HepG2 (cell line): ENCODE measurements around the gene WWC1. TPM values are rescaled to one million over a fixed set of nuclear protein-coding genes. Genes with fewer than 3 reads are reported as not detected.

Experiments used
- ATF1 ChIP-seq: IDR thresholded peaks from 2 replicates; pipeline ENCODE4 v1.6.1; 2016; ENCODE audit warnings: mild to moderate bottlenecking, control low read depth
- CAMTA2 ChIP-seq: sonication (generic); formaldehyde crosslinking; IDR thresholded peaks from 2 replicates; pipeline ENCODE4 v1.4.0; 2020; ENCODE audit warnings: mild to moderate bottlenecking, missing genetic modification reagents, borderline replicate concordance
- CBFB ChIP-seq: sonication (generic); formaldehyde crosslinking; IDR thresholded peaks from 2 replicates; pipeline ENCODE4 v1.4.0; 2020; ENCODE audit warnings: missing genetic modification reagents
- CC2D1A ChIP-seq: sonication (generic); formaldehyde crosslinking; IDR thresholded peaks from 2 replicates; pipeline ENCODE4 v1.8.1; 2023; ENCODE audit warnings: mild to moderate bottlenecking, missing genetic modification reagents
- HHEX ChIP-seq: IDR thresholded peaks from 2 replicates; pipeline ENCODE4 v1.6.1; 2016; ENCODE audit warnings: control low read depth
- MEIS1 ChIP-seq: sonication (generic); formaldehyde crosslinking; IDR thresholded peaks from 2 replicates; pipeline ENCODE4 v1.9.0; 2021; ENCODE audit warnings: mild to moderate bottlenecking, missing genetic modification reagents, moderate library complexity, borderline replicate concordance
- ONECUT2 ChIP-seq: sonication (generic); formaldehyde crosslinking; IDR thresholded peaks from 2 replicates; pipeline ENCODE4 v1.4.0; 2020; ENCODE audit warnings: missing genetic modification reagents
- PHF20 ChIP-seq: sonication (generic); formaldehyde crosslinking; IDR thresholded peaks from 2 replicates; pipeline ENCODE4 v1.5.0; 2020; ENCODE audit warnings: mild to moderate bottlenecking, missing genetic modification reagents
- PPARG ChIP-seq: conservative IDR thresholded peaks from 2 replicates; pipeline ENCODE4 v1.6.1; 2016; ENCODE audit warnings: missing biosample characterization, missing genetic modification reagents
- SIN3B ChIP-seq: fragments of 150-350 bp; IDR thresholded peaks from 2 replicates; pipeline ENCODE4 v1.6.1; 2014; ENCODE audit warnings: low read length
- TSC22D2 ChIP-seq: sonication (generic); formaldehyde crosslinking; IDR thresholded peaks from 2 replicates; pipeline ENCODE4 v1.5.1; 2020; ENCODE audit warnings: missing genetic modification reagents, mild to moderate bottlenecking, borderline replicate concordance
- XRCC5 ChIP-seq: fragments of 200-400 bp; formaldehyde crosslinking; optimal IDR thresholded peaks from 2 replicates; pipeline ENCODE3; 2017; ENCODE audit warnings: mild to moderate bottlenecking, low read length
- ZNF143 ChIP-seq: sonication (generic); formaldehyde crosslinking; IDR thresholded peaks from 2 replicates; pipeline ENCODE4 v1.4.0; 2020; ENCODE audit warnings: missing genetic modification reagents
- ZNF260 ChIP-seq: sonication (generic); formaldehyde crosslinking; IDR thresholded peaks from 2 replicates; pipeline ENCODE4 v1.4.0; 2020; ENCODE audit warnings: missing genetic modification reagents, low read depth, mild to moderate bottlenecking, borderline replicate concordance
- ZNF510 ChIP-seq: sonication (generic); formaldehyde crosslinking; IDR thresholded peaks from 2 replicates; pipeline ENCODE4 v1.4.0; 2020; ENCODE audit warnings: low read depth, mild to moderate bottlenecking, missing genetic modification reagents
- polyA plus RNA-seq, 8 experiments: library from polyadenylated mRNA; depleted of rRNA in 3 of 8; stranded (reverse) in 7 of 8; unstranded in 1 of 8; fragments of >200 nt; fragmentation: Illumina TruSeq in 4 of 8; extraction: Trizol in 4 of 8; gene quantifications; 2 replicates each; pipeline versions ENCODE4 v1.2.1 to v1.2.3, GENCODE V29; 2011 to 2016; ENCODE audit warnings: low read depth in 4 of 8, missing spikeins in 1 of 8, mixed read lengths in 1 of 8; ENCODE audit not compliant: insufficient read depth in 1 of 8
- total RNA-seq, 5 experiments: library from RNA; depleted of rRNA; stranded (reverse); fragments of >200 nt; fragmentation: Illumina TruSeq; extraction: Trizol; gene quantifications; 2 replicates each; pipeline ENCODE4 v1.2.3, GENCODE V29; 2016; ENCODE audit warnings: low read depth in 1 of 5
- TF ChIP-seq, protein P1 (sequence below): IDR thresholded peaks from 2 replicates; pipeline ENCODE4 v1.6.1; 2016; ENCODE audit warnings: missing compliant biosample characterization, missing genetic modification reagents, borderline replicate concordance
- TF ChIP-seq, protein P2 (sequence below): sonication (generic); formaldehyde crosslinking; IDR thresholded peaks from 2 replicates; pipeline ENCODE4 v1.9.0; 2021; ENCODE audit warnings: missing genetic modification reagents, borderline replicate concordance
- TF ChIP-seq, protein P3 (sequence below): sonication (generic); formaldehyde crosslinking; IDR thresholded peaks from 2 replicates; pipeline ENCODE4 v1.4.0; 2020; ENCODE audit warnings: missing genetic modification reagents
- TF ChIP-seq, protein P4 (sequence below), 2 experiments: IDR thresholded peaks; 2 replicates each; pipeline ENCODE4 v1.6.1; 2011 to 2012; ENCODE audit warnings: low read length in 2 of 2, borderline replicate concordance in 1 of 2, low read depth in 1 of 2, mild to moderate bottlenecking in 1 of 2, moderate library complexity in 1 of 2

The WWC1 gene
- total and polyA plus RNA-seq, 2 of the 13 experiments (the other 11 are each of a cell fraction or from before 2014, with no cell fraction given): 8.3 to 17.9 TPM

DNA sequence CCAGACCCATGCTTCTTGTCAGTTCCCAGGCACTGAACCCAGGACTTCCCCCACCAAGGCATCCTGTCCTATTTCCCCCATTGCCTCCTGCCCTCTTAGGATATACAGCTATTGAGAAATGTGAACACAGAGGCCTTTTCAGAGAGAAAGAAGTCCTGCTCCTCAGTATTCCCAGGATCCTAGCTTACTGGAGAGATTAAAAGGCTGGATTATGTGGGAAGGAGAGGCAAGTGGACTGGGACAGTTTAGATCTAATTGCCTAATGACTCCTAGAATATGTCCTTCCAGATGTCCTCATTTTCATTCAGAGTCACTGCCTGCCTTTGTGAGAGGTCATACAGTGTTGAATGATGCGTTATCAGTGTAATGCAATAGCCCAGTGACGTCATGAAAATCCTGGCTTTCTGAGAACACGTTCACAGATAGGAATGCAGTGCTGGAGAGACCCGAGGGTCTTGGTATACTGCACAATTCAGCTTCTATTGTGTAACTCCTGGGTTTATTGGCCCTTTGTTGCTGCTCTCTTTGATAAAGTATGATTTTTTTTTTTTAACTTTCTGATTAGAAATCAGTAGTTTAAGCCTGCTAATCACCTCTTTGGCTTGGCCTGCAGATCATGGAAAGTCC, 26.2 kb downstream of the WWC1 start (continued):
- TF ChIP-seq PHF20 (CRISPR knock-in tag) (no peak), SIN3B (no peak), PPARG (CRISPR knock-in tag) (no peak), ATF1 (CRISPR knock-in tag) (peak; percentile 63; the same call in 1 of the 2 replicates), TSC22D2 (CRISPR knock-in tag) (no peak), CAMTA2 (CRISPR knock-in tag) (no peak), ZNF143 (CRISPR knock-in tag) (no peak), CBFB (CRISPR knock-in tag) (no peak), HHEX (no peak), MEIS1 (CRISPR knock-in tag) (no peak), ZNF510 (CRISPR knock-in tag) (no peak), ZNF260 (CRISPR knock-in tag) (no peak), ONECUT2 (no peak), CC2D1A (CRISPR knock-in tag) (no peak), XRCC5 (no peak)
- TF ChIP-seq, protein P1, sequence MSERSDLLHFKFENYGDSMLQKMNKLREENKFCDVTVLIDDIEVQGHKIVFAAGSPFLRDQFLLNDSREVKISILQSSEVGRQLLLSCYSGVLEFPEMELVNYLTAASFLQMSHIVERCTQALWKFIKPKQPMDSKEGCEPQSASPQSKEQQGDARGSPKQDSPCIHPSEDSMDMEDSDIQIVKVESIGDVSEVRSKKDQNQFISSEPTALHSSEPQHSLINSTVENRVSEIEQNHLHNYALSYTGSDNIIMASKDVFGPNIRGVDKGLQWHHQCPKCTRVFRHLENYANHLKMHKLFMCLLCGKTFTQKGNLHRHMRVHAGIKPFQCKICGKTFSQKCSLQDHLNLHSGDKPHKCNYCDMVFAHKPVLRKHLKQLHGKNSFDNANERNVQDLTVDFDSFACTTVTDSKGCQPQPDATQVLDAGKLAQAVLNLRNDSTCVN (CRISPR knock-in tag): no peak
- TF ChIP-seq, protein P2, sequence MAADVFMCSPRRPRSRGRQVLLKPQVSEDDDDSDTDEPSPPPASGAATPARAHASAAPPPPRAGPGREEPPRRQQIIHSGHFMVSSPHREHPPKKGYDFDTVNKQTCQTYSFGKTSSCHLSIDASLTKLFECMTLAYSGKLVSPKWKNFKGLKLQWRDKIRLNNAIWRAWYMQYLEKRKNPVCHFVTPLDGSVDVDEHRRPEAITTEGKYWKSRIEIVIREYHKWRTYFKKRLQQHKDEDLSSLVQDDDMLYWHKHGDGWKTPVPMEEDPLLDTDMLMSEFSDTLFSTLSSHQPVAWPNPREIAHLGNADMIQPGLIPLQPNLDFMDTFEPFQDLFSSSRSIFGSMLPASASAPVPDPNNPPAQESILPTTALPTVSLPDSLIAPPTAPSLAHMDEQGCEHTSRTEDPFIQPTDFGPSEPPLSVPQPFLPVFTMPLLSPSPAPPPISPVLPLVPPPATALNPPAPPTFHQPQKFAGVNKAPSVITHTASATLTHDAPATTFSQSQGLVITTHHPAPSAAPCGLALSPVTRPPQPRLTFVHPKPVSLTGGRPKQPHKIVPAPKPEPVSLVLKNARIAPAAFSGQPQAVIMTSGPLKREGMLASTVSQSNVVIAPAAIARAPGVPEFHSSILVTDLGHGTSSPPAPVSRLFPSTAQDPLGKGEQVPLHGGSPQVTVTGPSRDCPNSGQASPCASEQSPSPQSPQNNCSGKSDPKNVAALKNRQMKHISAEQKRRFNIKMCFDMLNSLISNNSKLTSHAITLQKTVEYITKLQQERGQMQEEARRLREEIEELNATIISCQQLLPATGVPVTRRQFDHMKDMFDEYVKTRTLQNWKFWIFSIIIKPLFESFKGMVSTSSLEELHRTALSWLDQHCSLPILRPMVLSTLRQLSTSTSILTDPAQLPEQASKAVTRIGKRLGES (CRISPR knock-in tag): no peak
- TF ChIP-seq, protein P3, sequence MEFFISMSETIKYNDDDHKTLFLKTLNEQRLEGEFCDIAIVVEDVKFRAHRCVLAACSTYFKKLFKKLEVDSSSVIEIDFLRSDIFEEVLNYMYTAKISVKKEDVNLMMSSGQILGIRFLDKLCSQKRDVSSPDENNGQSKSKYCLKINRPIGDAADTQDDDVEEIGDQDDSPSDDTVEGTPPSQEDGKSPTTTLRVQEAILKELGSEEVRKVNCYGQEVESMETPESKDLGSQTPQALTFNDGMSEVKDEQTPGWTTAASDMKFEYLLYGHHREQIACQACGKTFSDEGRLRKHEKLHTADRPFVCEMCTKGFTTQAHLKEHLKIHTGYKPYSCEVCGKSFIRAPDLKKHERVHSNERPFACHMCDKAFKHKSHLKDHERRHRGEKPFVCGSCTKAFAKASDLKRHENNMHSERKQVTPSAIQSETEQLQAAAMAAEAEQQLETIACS (CRISPR knock-in tag): no peak
- TF ChIP-seq, protein P4, sequence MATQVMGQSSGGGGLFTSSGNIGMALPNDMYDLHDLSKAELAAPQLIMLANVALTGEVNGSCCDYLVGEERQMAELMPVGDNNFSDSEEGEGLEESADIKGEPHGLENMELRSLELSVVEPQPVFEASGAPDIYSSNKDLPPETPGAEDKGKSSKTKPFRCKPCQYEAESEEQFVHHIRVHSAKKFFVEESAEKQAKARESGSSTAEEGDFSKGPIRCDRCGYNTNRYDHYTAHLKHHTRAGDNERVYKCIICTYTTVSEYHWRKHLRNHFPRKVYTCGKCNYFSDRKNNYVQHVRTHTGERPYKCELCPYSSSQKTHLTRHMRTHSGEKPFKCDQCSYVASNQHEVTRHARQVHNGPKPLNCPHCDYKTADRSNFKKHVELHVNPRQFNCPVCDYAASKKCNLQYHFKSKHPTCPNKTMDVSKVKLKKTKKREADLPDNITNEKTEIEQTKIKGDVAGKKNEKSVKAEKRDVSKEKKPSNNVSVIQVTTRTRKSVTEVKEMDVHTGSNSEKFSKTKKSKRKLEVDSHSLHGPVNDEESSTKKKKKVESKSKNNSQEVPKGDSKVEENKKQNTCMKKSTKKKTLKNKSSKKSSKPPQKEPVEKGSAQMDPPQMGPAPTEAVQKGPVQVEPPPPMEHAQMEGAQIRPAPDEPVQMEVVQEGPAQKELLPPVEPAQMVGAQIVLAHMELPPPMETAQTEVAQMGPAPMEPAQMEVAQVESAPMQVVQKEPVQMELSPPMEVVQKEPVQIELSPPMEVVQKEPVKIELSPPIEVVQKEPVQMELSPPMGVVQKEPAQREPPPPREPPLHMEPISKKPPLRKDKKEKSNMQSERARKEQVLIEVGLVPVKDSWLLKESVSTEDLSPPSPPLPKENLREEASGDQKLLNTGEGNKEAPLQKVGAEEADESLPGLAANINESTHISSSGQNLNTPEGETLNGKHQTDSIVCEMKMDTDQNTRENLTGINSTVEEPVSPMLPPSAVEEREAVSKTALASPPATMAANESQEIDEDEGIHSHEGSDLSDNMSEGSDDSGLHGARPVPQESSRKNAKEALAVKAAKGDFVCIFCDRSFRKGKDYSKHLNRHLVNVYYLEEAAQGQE (IDR thresholded peaks at IDR 0.05; ENCODE audit: borderline replicate concordance in 1 of 2, low read depth in 1 of 2, low read length in 2 of 2): no peak
